Smooth muscle cell of bladder (primary cell): ENCODE data around the gene GCNT1. TPM values are rescaled to one million over a fixed set of nuclear protein-coding genes. Genes with fewer than 3 reads are reported as not detected.

Source experiments
- total RNA-seq: library from RNA; depleted of rRNA; stranded (reverse); fragments of >200 nt; gene quantifications from 2 replicates; pipeline ENCODE4 v1.2.3, GENCODE V29; 2014

The GCNT1 gene
- 10.7 and 30.0 TPM in 2 replicates for total RNA-seq

DNA sequence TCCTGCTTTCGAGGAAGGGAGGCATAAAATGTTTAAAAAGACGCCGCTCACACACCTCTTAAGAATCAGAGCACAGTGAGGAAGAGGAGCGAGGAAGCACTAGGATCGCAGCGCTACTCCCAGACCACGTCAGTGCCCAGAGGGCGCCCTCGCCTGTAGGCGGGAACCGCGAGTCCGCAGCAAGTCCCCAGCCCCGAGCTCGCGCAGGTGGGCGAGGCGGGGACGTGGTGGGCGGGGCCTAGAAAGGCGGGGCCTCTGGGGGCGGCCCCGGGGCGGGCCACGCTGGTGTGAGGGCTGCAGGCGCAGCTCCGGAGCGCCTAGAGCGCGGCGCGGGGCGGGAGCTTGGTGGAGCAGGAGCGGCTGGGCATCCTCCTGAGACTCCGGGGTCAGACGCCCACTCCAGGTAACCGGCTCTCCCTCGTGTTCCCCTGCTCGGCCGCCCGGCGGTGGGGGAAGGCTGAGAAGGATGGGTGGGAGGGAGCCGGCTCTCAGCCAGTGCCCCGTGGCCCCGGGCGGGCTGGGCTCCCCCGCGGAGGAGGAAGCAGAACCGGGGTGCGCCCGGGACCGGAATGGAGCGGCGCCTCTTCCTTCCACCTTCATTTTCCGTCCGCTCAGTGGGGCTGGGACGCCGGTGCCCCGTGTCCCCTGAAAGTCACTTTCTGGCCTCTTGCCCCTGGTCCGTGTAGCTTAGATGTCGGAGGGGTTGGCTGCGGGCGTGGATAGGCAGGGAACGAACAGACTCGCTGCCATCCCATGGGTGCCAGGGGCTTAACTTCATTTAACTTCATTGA is at the start of gene GCNT1:
Gene GCNT1, plus strand, starts transcription at position 280 of the 791 bp plus-strand sequence. CDS start 43,200 bp downstream, outside the sequence.

Other genes with a start within 250 kb of the GCNT1 start
- gene RFK, start 64.8 kb upstream of the GCNT1 start, total RNA-seq, result 14.1 and 14.4 TPM in 2 replicates